Measurements from ENCODE around the gene GRID1. TPM values are rescaled to one million over a fixed set of nuclear protein-coding genes. Genes with fewer than 3 reads are reported as not detected.

The GRID1 gene
- total RNA-seq, 4 donors from 2014 or later: 0.88 to 7.3 (median 4.1) TPM

- Histone ChIP-seq H3K4me1 (no peaks in the 10 kb centered on the region), H3K27me3 (no peaks in the 10 kb centered on the region), H3K36me3 (no peaks in the 10 kb centered on the region), H3K4me3 (no peak overlapping the region), H3K9me3 (no peaks in the 10 kb centered on the region), H3K27ac (no peak overlapping the region)
- DNase-seq: no peak
- intact Hi-C loops (cut with DNase I; ENCODE audit: low total_unique reads): no loop called here
- no peak for TF ChIP-seq POLR2A (IDR thresholded peaks at IDR 0.05)
Observed at GRCh38 chr10:85868627-85869499, 497.7 kb downstream of the GRID1 start.

DNA sequence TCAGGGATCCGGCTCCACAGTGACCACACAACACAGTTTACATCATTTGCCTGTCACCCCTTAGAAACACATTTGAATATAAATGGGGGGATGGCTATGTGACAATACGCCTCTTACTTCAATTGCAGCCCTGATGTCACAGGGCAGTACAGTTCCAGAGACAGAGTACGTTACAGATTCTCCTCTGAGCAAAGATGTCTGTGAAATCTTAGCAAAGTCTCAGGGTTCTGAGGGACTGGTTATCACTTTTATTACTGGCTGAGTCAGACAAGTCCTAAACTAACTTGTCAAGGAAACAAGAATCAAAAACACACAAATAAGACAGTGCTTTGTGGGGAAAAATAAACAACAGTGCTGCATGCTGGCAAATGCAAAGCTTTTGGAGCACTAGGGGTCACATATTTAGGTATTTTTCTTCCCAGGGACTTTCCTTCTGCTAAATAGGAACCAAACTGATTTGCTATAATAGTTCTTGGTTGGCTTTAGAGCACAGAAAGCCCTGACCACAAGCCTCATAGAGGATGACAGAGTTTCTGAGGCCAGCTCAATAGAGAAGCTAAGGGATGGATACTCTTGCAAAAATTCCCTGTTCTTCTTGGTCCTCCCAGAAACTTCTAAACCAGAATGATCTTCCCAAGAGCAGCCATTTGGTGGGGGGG is 501.6 kb downstream of the GRID1 start:
- no peaks in the 10 kb centered on the region for H3K9me3 ChIP-seq
- no peaks in the 10 kb centered on the region for H3K36me3 ChIP-seq
- DNase-seq: no peak
- no peaks in the 10 kb centered on the region for H3K4me1 ChIP-seq
- no peak overlapping the region for H3K27ac ChIP-seq
- no peak overlapping the region for H3K4me3 ChIP-seq
- TF ChIP-seq POLR2A (IDR thresholded peaks at IDR 0.05) (no peak), CTCF (IDR thresholded peaks at IDR 0.05) (no peak)
- no peaks in the 10 kb centered on the region for H3K27me3 ChIP-seq
- intact Hi-C loops (cut with DNase I; ENCODE audit: low total_unique reads): no loop called here

- TF ChIP-seq CTCF (IDR thresholded peaks at IDR 0.05): no peak
- TF ChIP-seq POLR2A (IDR thresholded peaks at IDR 0.05): no peak
- intact Hi-C loops (cut with DNase I; ENCODE audit: low total_unique reads): no loop called here
- Histone ChIP-seq H3K27ac (no peak overlapping the region), H3K27me3 (no peaks in the 10 kb centered on the region), H3K4me3 (no peak overlapping the region), H3K36me3 (no peaks in the 10 kb centered on the region), H3K9me3 (no peaks in the 10 kb centered on the region), H3K4me1 (no peaks in the 10 kb centered on the region)
- no peak for DNase-seq
Observed at GRCh38 chr10:85864173-85864549, 502.4 kb downstream of the GRID1 start.

- H3K36me3 ChIP-seq: no peaks in the 10 kb centered on the region
- TF ChIP-seq POLR2A (IDR thresholded peaks at IDR 0.05) (no peak), CTCF (IDR thresholded peaks at IDR 0.05) (no peak)
- intact Hi-C loops (cut with DNase I; ENCODE audit: low total_unique reads): no loop called here
- H3K27me3 ChIP-seq: no peaks in the 10 kb centered on the region
- H3K4me1 ChIP-seq: no peaks in the 10 kb centered on the region
- no peak for DNase-seq
- H3K27ac ChIP-seq: no peak overlapping the region
- no peaks in the 10 kb centered on the region for H3K9me3 ChIP-seq
- H3K4me3 ChIP-seq: no peak overlapping the region
Observed at GRCh38 chr10:85863301-85864172, 503.1 kb downstream of the GRID1 start.

GRCh38 chr10:85862771-85863170 is 503.8 kb downstream of the GRID1 start:
- TF ChIP-seq POLR2A (IDR thresholded peaks at IDR 0.05) (no peak), CTCF (IDR thresholded peaks at IDR 0.05) (no peak)
- H3K4me3 ChIP-seq: no peak overlapping the region
- no peaks in the 10 kb centered on the region for H3K36me3 ChIP-seq
- intact Hi-C loops (cut with DNase I; ENCODE audit: low total_unique reads): no loop called here
- no peaks in the 10 kb centered on the region for H3K4me1 ChIP-seq
- no peak overlapping the region for H3K27ac ChIP-seq
- no peak for DNase-seq
- H3K27me3 ChIP-seq: no peaks in the 10 kb centered on the region
- no peaks in the 10 kb centered on the region for H3K9me3 ChIP-seq
